PFSK-1 (cell line): ENCODE results near the gene COMT.

Source experiments
- FOXP2 ChIP-seq: optimal IDR thresholded peaks from 2 replicates; pipeline ENCODE3; 2011; ENCODE audit warnings: borderline replicate concordance, control low read depth, inconsistent platforms; ENCODE audit not compliant: insufficient read depth; ENCODE audit errors: extremely low read length, extremely low read depth
- POLR2AphosphoS5 ChIP-seq: IDR thresholded peaks from 2 replicates; pipeline ENCODE4 v1.6.1; 2012; ENCODE audit warnings: low read depth, mild to moderate bottlenecking, control low read depth, low read length, moderate library complexity
- SIN3A ChIP-seq: IDR thresholded peaks from 2 replicates; pipeline ENCODE4 v1.6.1; 2012; ENCODE audit warnings: mild to moderate bottlenecking, low read length, moderate library complexity, borderline replicate concordance; ENCODE audit not compliant: insufficient read depth
- TAF1 ChIP-seq: IDR thresholded peaks from 2 replicates; pipeline ENCODE4 v1.6.1; 2012; ENCODE audit warnings: low read length, control low read depth, borderline replicate concordance; ENCODE audit not compliant: insufficient read depth
- TF ChIP-seq, protein P1 (sequence below), 2 experiments: IDR thresholded peaks; 2 replicates each; pipeline versions ENCODE4 v1.6.1 to v1.8.0; 2011 to 2012; ENCODE audit warnings: low read depth in 2 of 2, low read length in 2 of 2, control low read depth in 1 of 2, inconsistent platforms in 1 of 2, mild to moderate bottlenecking in 1 of 2, moderate library complexity in 1 of 2; ENCODE audit not compliant: insufficient read depth in 1 of 2

Gene COMT

DNA sequence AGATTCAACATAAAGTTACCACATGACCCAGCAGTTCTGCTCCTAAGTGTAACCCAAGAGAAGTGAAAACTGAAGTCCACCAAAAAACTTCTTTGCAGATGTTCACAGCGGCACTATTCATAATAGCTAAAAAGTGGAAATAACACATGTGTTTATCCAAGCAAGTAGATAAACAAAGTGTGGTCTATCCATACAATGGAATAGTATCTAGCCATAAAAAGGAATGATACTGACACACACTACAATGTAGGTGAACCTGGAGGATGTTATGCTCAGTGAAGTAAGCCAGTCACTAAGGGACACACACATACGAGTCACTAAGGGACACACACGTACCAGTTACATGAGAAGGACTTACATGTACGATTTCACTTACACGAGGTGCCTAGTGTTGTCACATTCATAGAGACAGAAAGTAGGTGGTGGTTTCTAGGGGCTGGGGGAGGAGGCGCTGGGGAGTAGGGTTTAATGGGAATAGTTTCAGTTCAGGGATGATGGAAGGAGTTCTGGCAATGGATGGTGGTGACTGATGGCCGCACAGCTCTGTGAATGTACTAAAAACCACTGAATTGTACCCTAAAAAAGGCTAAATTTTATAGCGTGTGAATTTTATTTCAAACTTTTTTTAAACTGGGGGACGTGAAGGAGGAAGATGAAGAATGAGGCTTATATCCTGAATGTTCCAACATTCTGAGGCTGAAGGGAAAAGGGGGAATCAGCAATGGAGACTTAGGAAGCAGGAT is 27.2 kb upstream of the COMT start:
- TF ChIP-seq TAF1, result no peak
- TF ChIP-seq, protein P1, sequence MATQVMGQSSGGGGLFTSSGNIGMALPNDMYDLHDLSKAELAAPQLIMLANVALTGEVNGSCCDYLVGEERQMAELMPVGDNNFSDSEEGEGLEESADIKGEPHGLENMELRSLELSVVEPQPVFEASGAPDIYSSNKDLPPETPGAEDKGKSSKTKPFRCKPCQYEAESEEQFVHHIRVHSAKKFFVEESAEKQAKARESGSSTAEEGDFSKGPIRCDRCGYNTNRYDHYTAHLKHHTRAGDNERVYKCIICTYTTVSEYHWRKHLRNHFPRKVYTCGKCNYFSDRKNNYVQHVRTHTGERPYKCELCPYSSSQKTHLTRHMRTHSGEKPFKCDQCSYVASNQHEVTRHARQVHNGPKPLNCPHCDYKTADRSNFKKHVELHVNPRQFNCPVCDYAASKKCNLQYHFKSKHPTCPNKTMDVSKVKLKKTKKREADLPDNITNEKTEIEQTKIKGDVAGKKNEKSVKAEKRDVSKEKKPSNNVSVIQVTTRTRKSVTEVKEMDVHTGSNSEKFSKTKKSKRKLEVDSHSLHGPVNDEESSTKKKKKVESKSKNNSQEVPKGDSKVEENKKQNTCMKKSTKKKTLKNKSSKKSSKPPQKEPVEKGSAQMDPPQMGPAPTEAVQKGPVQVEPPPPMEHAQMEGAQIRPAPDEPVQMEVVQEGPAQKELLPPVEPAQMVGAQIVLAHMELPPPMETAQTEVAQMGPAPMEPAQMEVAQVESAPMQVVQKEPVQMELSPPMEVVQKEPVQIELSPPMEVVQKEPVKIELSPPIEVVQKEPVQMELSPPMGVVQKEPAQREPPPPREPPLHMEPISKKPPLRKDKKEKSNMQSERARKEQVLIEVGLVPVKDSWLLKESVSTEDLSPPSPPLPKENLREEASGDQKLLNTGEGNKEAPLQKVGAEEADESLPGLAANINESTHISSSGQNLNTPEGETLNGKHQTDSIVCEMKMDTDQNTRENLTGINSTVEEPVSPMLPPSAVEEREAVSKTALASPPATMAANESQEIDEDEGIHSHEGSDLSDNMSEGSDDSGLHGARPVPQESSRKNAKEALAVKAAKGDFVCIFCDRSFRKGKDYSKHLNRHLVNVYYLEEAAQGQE (IDR thresholded peaks at IDR 0.05; ENCODE audit: insufficient read depth in 1 of 2, low read depth in 2 of 2, low read length in 2 of 2), result no peak
- TF ChIP-seq SIN3A, result no peak
- no peak for TF ChIP-seq FOXP2
- TF ChIP-seq POLR2AphosphoS5, result no peak

DNA sequence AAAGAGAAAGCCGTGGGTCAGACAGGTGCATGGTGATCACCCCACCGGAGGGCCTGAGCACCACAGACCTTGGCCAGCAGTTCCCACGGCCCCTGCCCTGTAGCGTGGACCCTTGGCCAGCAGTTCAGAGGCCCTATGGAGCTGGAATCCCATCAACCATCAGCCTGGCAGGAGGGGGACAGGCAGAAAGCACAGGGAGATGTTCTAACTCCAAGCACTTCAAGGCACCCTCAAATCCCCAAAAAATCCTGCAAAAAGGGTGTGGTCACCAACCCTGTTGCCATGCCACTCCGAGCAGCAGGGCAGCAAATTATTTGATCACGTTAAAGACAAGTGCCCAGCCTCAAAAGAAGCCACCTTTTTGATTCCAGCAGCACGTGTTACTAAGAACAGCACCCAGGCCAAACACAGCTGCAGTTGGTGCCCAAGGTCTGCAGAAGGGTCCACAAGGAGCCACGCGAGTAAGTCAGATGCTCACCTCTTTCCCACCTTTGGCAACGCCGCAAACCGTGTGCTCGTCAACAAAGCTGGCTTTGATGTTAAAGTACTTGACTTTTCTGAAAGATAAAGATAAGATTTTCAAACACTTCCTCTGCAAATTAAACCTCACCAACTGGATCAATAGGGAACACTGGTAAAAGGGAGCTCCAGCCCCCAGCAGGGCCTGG is 26.2 kb upstream of the COMT start:
- TF ChIP-seq FOXP2, result no peak
- no peak for TF ChIP-seq POLR2AphosphoS5

DNA sequence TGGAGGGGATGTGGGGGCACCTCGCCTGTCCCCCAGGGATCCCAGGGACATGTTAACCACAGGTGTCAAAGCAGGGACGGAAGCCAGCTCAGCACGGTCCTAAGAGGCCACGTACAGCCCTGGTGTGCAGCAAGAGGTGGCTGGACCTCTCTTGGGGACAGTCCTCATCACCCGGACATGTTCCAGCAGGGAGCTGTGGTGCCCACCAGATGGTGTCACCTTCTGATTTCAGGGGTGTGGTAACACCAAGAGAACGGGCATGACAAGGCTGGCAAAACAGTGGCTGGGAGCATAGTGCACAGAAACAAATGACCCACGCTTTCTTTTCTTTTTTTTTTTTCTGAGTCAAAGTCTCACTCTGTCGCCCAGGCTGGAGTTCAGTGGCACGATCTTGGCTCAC is 25.6 kb upstream of the COMT start:
- no peak for TF ChIP-seq POLR2AphosphoS5
- TF ChIP-seq FOXP2, result no peak
- TF ChIP-seq, protein P1 (IDR thresholded peaks at IDR 0.05; ENCODE audit: insufficient read depth in 1 of 2, low read depth in 2 of 2, low read length in 2 of 2), result no peak
- TF ChIP-seq SIN3A, result no peak
- no peak for TF ChIP-seq TAF1

DNA sequence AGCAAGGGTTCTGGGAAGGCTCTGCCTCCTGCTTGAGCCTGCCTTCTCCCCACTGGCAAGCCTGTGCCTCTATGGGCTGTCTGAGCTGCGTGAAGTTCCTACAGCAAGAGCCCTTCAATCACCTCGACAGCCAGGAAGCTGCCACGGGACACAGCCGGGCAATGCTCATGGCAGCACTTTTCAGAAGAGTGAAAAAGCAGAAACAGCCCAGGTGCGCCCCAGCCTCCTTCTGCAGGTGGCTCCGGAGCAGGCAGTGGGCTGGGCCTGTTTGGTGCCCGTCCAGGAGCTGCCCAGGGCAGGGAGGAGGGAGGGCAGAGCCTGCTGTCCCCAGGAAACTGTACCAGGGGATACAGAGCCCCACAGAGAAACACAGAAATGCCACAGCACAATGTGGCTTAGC is 24.6 kb upstream of the COMT start:
- TF ChIP-seq FOXP2 (no peak), POLR2AphosphoS5 (no peak), SIN3A (no peak), TAF1 (no peak)
- TF ChIP-seq, protein P1 (IDR thresholded peaks at IDR 0.05; ENCODE audit: insufficient read depth in 1 of 2, low read depth in 2 of 2, low read length in 2 of 2), result no peak

DNA sequence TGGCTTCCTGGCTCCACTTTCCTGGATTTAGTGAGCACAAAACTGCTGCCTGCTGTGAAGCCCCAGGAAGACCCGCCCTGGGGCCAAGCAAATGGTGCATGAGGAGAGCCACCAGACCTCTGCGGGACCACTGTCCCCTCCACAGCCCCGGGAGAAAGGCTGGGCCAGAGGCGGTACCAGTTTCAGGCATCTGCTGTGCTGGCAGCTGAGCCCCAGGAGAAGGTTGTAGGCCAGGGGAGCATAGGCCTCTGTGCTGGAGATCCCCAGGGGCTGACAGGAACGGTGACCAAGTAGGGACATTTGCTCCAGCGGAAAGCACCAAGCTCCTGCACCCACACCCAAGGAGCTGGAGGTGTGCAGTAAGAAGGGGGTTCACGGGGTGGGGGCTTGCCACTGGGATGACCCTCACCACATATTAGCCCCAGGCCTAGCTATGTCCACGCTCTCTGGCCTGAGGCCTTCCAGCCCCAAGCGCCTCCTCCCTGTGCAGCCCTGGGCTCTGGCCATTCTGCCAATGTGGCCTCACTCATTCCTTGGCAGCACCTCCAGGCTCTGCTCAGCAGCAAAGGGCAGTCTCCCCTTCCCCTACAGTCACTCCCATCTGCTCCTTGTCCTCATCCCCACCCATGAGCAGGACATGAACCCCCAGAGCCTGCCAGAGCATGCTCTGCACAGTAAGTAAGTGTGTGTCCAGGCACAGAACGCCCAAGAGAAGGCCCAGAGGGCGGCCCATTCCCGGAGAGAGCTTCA is 24.0 kb upstream of the COMT start:
- TF ChIP-seq, protein P1 (IDR thresholded peaks at IDR 0.05; ENCODE audit: insufficient read depth in 1 of 2, low read depth in 2 of 2, low read length in 2 of 2), result no peak
- TF ChIP-seq POLR2AphosphoS5 (no peak), FOXP2 (no peak), TAF1 (no peak), SIN3A (no peak)
